ENCODE data around the gene CYP26B1.

GRCh38 chr2:72103690-72104089 lies 44.0 kb downstream of the CYP26B1 start:
- TF ChIP-seq CTCF (IDR thresholded peaks at IDR 0.05 in 4 of 5, conservative IDR thresholded peaks at IDR 0.05 in 1 of 5) (no peak), POLR2A (IDR thresholded peaks at IDR 0.05) (no peak)
